IPS-20b (cell line): ENCODE results near the gene VIL1.

Experiments used
- H3K27ac ChIP-seq: one replicate; pipeline ENCODE4 v1.5.1; 2013; ENCODE audit warnings: low read length
- H3K27me3 ChIP-seq: 2 replicates; pipeline ENCODE4 v1.6.1; 2013; ENCODE audit warnings: mild to moderate bottlenecking, low read length, inconsistent platforms; ENCODE audit not compliant: insufficient read depth
- H3K36me3 ChIP-seq: 2 replicates; pipeline ENCODE4 v1.6.1; 2013; ENCODE audit warnings: low read depth, mild to moderate bottlenecking, inconsistent platforms, low read length, moderate library complexity; ENCODE audit not compliant: insufficient read depth
- H3K4me1 ChIP-seq: 2 replicates; pipeline ENCODE4 v1.6.1; 2013; ENCODE audit warnings: mild to moderate bottlenecking, control low read depth, inconsistent platforms, low read length, moderate library complexity; ENCODE audit not compliant: insufficient read depth
- H3K4me3 ChIP-seq: 2 replicates; pipeline ENCODE4 v1.5.1; 2013; ENCODE audit warnings: mild to moderate bottlenecking, low read length, inconsistent platforms
- H3K9ac ChIP-seq: 2 replicates; pipeline ENCODE4 v1.6.1; 2013; ENCODE audit warnings: low read depth, mild to moderate bottlenecking, inconsistent platforms, low read length, moderate library complexity
- H3K9me3 ChIP-seq: 2 replicates; pipeline ENCODE4 v1.6.1; 2013; ENCODE audit warnings: mild to moderate bottlenecking, low read depth, low read length, inconsistent platforms; ENCODE audit not compliant: insufficient read depth

VIL1 gene

DNA sequence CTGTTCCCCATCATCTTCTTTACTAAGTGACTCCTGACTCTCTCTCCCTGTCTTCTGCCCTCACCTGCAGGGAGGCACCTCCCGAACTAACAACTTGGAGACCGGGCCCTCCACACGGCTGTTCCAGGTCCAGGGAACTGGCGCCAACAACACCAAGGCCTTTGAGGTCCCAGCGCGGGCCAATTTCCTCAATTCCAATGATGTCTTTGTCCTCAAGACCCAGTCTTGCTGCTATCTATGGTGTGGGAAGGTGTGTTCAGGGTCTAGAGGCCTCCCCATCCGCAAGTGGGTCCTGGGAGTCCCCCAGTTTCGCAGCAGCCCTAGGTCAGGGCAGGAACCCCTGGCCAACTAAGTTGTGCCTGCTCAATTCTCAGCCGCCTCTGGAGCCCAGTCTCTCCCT lies 15.5 kb downstream of the VIL1 start:
- Histone ChIP-seq H3K9me3 (no peaks in the 10 kb centered on the region), H3K4me3 (no peak overlapping the region), H3K27me3 (no peaks in the 10 kb centered on the region), H3K36me3 (no peaks in the 10 kb centered on the region), H3K27ac (no peak overlapping the region), H3K4me1 (no peaks in the 10 kb centered on the region), H3K9ac (no peak overlapping the region)

GRCh38 chr2:218435003-218435982 lies 16.4 kb downstream of the VIL1 start:
- Histone ChIP-seq H3K27ac (no peak overlapping the region), H3K9ac (no peak overlapping the region), H3K9me3 (no peaks in the 10 kb centered on the region), H3K27me3 (no peaks in the 10 kb centered on the region), H3K36me3 (no peaks in the 10 kb centered on the region), H3K4me1 (no peaks in the 10 kb centered on the region), H3K4me3 (no peak overlapping the region)

- no peaks in the 10 kb centered on the region for H3K4me1 ChIP-seq
- H3K27me3 ChIP-seq = no peaks in the 10 kb centered on the region
- 0 out of 2 replicates have a peak, but pooled peaks cover 2% of the 10 kb centered on the region for H3K36me3 ChIP-seq
Observed at GRCh38 chr2:218436992-218437391, 18.1 kb downstream of the VIL1 start.

DNA sequence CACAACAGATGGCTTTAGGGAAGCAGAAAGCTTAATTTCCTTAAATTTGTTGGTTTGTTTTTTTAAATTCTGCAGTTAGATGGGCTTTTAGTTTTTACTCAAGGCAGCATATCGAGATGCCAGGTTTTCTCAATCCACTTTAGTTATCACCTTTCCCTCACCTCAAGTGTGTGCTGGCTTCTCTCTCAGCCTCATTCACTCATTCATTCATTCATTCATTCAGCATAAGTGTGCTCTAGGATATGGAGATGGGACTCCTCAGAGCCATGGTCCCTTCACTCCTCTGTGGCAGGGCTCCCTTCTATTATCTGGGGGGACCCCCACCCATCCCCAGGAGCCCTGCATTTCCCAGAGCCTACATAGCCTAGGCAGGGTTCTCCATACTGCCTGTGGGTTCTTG lies 19.0 kb downstream of the VIL1 start:
- no peaks in the 10 kb centered on the region for H3K4me1 ChIP-seq
- no peaks in the 10 kb centered on the region for H3K9me3 ChIP-seq
- no peak overlapping the region for H3K4me3 ChIP-seq
- H3K27me3 ChIP-seq = no peaks in the 10 kb centered on the region
- no peak overlapping the region for H3K27ac ChIP-seq
- 0 out of 2 replicates have a peak, but pooled peaks cover 2% of the 10 kb centered on the region for H3K36me3 ChIP-seq
- H3K9ac ChIP-seq = no peak overlapping the region

More at GRCh38 chr2:218436992-218437391, 18.1 kb downstream of the VIL1 start:
- Histone ChIP-seq H3K9me3 (no peaks in the 10 kb centered on the region), H3K9ac (no peak overlapping the region), H3K27ac (no peak overlapping the region), H3K4me3 (no peak overlapping the region)

DNA sequence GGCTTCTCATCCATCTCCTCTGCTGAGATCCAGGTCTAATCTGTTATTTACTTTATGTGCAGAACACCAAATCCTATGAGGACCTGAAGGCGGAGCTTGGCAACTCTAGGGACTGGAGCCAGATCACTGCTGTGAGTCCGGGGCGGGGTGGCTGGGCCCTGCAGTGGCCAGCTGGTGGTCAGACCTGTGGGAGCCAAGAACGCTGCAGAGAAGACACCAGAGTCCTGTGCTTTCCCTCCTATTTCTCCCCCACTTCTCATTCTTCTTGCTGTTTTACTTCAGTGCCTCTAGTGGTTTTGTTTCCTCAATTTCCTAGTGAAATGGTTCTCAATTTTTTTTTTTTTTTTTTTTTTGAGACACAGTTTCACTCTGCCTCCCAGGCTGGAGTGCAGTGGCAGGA lies 19.7 kb downstream of the VIL1 start:
- H3K9me3 ChIP-seq = no peaks in the 10 kb centered on the region
- no peak overlapping the region for H3K9ac ChIP-seq
- H3K27me3 ChIP-seq = no peaks in the 10 kb centered on the region
- H3K36me3 ChIP-seq = 0 out of 2 replicates have a peak, but pooled peaks cover 2% of the 10 kb centered on the region
- H3K27ac ChIP-seq = no peak overlapping the region
- no peak overlapping the region for H3K4me3 ChIP-seq
- H3K4me1 ChIP-seq = no peaks in the 10 kb centered on the region

- peaks cover 38% of the 10 kb centered on the region; the same call in 1 of the 2 replicates for H3K36me3 ChIP-seq
- no peaks in the 10 kb centered on the region for H3K4me1 ChIP-seq
- no peaks in the 10 kb centered on the region for H3K9me3 ChIP-seq
- H3K4me3 ChIP-seq = no peak overlapping the region
- no peak overlapping the region for H3K27ac ChIP-seq
- no peak overlapping the region for H3K9ac ChIP-seq
- H3K27me3 ChIP-seq = no peaks in the 10 kb centered on the region
Observed at GRCh38 chr2:218444692-218445357, 25.9 kb downstream of the VIL1 start.

- Histone ChIP-seq H3K36me3 (peaks cover 39% of the 10 kb centered on the region; the same call in 1 of the 2 replicates), H3K4me1 (no peaks in the 10 kb centered on the region), H3K4me3 (no peak overlapping the region), H3K27me3 (no peaks in the 10 kb centered on the region), H3K27ac (no peak overlapping the region), H3K9ac (no peak overlapping the region), H3K9me3 (no peaks in the 10 kb centered on the region)
Observed at GRCh38 chr2:218445602-218446001, 26.7 kb downstream of the VIL1 start.

DNA sequence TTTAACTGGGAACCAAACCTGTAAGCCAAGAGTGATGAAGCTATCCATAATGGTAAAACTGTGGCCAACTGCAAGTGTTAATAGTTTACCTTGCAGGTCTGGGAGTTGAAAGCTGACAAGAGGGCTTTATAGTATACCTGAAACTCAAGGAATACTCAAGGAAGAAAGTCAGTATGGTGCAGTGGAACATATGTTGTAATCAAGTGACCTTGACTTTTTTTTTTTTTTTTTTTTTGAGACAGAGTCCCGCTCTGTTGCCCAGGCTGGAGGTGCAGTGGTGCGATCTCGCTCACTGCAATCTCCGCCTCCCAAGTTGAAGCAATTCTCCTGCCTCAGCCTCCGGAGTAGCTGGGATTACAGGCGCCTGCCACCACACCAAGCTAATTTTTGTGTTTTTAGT lies 27.6 kb downstream of the VIL1 start:
- Histone ChIP-seq H3K9me3 (no peaks in the 10 kb centered on the region), H3K36me3 (peaks cover 38% of the 10 kb centered on the region; the same call in 1 of the 2 replicates), H3K9ac (no peak overlapping the region), H3K27ac (no peak overlapping the region), H3K4me1 (peaks cover 5% of the 10 kb centered on the region; the same call in 1 of the 2 replicates), H3K4me3 (no peak overlapping the region), H3K27me3 (no peaks in the 10 kb centered on the region)

GRCh38 chr2:218447072-218447471 lies 28.1 kb downstream of the VIL1 start:
- no peaks in the 10 kb centered on the region for H3K9me3 ChIP-seq
- peaks cover 38% of the 10 kb centered on the region; the same call in 1 of the 2 replicates for H3K36me3 ChIP-seq
- peaks cover 7% of the 10 kb centered on the region; the same call in 1 of the 2 replicates for H3K4me1 ChIP-seq
- H3K27me3 ChIP-seq = no peaks in the 10 kb centered on the region
- no peak overlapping the region for H3K9ac ChIP-seq
- H3K27ac ChIP-seq = no peak overlapping the region
- no peak overlapping the region for H3K4me3 ChIP-seq

GRCh38 chr2:218448934-218449333 lies 30.0 kb downstream of the VIL1 start:
- Histone ChIP-seq H3K27ac (no peak overlapping the region), H3K36me3 (peaks cover 50% of the 10 kb centered on the region)

GRCh38 chr2:218452079-218452478 lies 33.2 kb downstream of the VIL1 start:
- Histone ChIP-seq H3K9ac (no peak overlapping the region), H3K4me1 (peaks cover 7% of the 10 kb centered on the region; the same call in 1 of the 2 replicates), H3K27me3 (no peaks in the 10 kb centered on the region), H3K36me3 (peaks cover 68% of the 10 kb centered on the region), H3K4me3 (no peak overlapping the region), H3K27ac (no peak overlapping the region), H3K9me3 (no peaks in the 10 kb centered on the region)

More at GRCh38 chr2:218448934-218449333, 30.0 kb downstream of the VIL1 start:
- Histone ChIP-seq H3K9ac (no peak overlapping the region), H3K4me1 (peaks cover 7% of the 10 kb centered on the region; the same call in 1 of the 2 replicates), H3K27me3 (no peaks in the 10 kb centered on the region), H3K4me3 (no peak overlapping the region), H3K9me3 (no peaks in the 10 kb centered on the region)
